B cell (primary cell): ENCODE measurements around the gene GMEB2.

Source experiments
- EZH2 ChIP-seq: IDR thresholded peaks from 2 replicates; pipeline ENCODE4 v1.6.1; 2012; ENCODE audit warnings: borderline replicate concordance, low read depth, mild to moderate bottlenecking, moderate library complexity, low read length; ENCODE audit not compliant: insufficient read depth, poor library complexity, severe bottlenecking
- TF ChIP-seq, protein P1 (sequence below): fragments of 200-600 bp; IDR thresholded peaks from one replicate; pipeline ENCODE4 v1.8.0; 2022; ENCODE audit warnings: antibody characterized with exemption, mild to moderate bottlenecking

- TF ChIP-seq, protein P1, sequence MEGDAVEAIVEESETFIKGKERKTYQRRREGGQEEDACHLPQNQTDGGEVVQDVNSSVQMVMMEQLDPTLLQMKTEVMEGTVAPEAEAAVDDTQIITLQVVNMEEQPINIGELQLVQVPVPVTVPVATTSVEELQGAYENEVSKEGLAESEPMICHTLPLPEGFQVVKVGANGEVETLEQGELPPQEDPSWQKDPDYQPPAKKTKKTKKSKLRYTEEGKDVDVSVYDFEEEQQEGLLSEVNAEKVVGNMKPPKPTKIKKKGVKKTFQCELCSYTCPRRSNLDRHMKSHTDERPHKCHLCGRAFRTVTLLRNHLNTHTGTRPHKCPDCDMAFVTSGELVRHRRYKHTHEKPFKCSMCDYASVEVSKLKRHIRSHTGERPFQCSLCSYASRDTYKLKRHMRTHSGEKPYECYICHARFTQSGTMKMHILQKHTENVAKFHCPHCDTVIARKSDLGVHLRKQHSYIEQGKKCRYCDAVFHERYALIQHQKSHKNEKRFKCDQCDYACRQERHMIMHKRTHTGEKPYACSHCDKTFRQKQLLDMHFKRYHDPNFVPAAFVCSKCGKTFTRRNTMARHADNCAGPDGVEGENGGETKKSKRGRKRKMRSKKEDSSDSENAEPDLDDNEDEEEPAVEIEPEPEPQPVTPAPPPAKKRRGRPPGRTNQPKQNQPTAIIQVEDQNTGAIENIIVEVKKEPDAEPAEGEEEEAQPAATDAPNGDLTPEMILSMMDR, result no peak
- TF ChIP-seq EZH2, result no peak
Measured at GRCh38 chr20:63633732-63634131, 6.8 kb upstream of the GMEB2 start.
